Ascending aorta (tissue), 2 donors: ENCODE measurements around the gene FBLIM1. TPM values are rescaled to one million over a fixed set of nuclear protein-coding genes. Genes with fewer than 3 reads are reported as not detected.

Experiments
- DNase-seq, 2 donors: peaks; one replicate each; pipeline ENCODE4 v3.0.0-alpha.2; 2019; ENCODE audit warnings: low spot score in 2 of 2
- H3K27ac ChIP-seq, 2 donors: fragments of 200-600 bp; sonication (generic); one replicate each; pipeline ENCODE4 v1.5.1; 2016 to 2017; ENCODE audit warnings: mild to moderate bottlenecking in 1 of 2
- H3K27me3 ChIP-seq: fragments of 200-600 bp; sonication (generic); one replicate; pipeline ENCODE4 v1.5.1; 2017
- H3K36me3 ChIP-seq, 2 donors: fragments of 200-600 bp; sonication (generic); one replicate each; pipeline ENCODE4 v1.5.1; 2016
- H3K4me1 ChIP-seq, 2 donors: fragments of 200-600 bp; sonication (generic); one replicate each; pipeline ENCODE4 v1.5.1; 2016 to 2017; ENCODE audit warnings: mild to moderate bottlenecking in 1 of 2
- H3K4me3 ChIP-seq, 2 donors: fragments of 200-600 bp; sonication (generic); one replicate each; pipeline ENCODE4 v1.5.1; 2016 to 2017; ENCODE audit warnings: mild to moderate bottlenecking in 1 of 2
- H3K9me3 ChIP-seq, 2 donors: fragments of 200-600 bp; sonication (generic); one replicate each; pipeline ENCODE4 v1.5.1; 2016
- CTCF ChIP-seq, 3 experiments: fragments of 200-600 bp in 2 of 3; fragments of 450-650 bp in 1 of 3; sonication (generic) in 2 of 3; IDR thresholded peaks; one replicate each; pipeline ENCODE4 v1.5.1; 2016 to 2019; ENCODE audit warnings: antibody characterized with exemption in 3 of 3, mild to moderate bottlenecking in 1 of 3, moderate library complexity in 1 of 3
- intact Hi-C: fragments of 100-400 bp; cut with DNase I; formaldehyde crosslinking; loops from one replicate; pipeline ENCODE4 v1.15.1; 2023
- total RNA-seq: library from RNA; depleted of rRNA; stranded (reverse); fragments of >200 nt; gene quantifications from one replicate; pipeline ENCODE4 v1.1.0, GENCODE V29; 2016

Gene FBLIM1
- total RNA-seq, 1 donor from 2014 or later = 641 TPM

DNA sequence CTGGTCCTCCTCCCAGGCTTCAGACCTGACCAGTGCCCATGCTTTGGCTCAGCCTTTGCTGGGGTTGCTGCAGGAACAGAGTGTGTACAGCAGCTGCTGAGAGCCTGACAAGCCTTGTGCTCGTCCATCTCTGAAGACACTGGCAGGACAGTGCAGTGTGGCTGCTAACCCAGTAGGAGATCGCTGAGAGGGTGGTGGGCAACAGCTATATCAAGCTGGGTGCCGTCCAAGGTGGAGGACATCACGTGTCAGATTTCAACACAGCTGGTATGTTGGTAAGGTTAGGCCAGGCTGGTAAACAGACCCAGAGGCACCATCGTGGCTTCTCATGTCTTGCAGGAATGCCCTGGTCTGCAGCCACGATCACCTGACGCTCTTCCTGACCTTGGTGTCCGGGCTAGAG is 40.4 kb upstream of the FBLIM1 start:
- Histone ChIP-seq H3K27ac (no peak overlapping the region), H3K27me3 (no peaks in the 10 kb centered on the region), H3K9me3 (no peaks in the 10 kb centered on the region), H3K36me3 (peaks cover 72 to 74% of the 10 kb centered on the region in 2 donors), H3K4me1 (peaks cover 0 to 12% of the 10 kb centered on the region in 2 donors), H3K4me3 (no peak overlapping the region)
- TF ChIP-seq CTCF (IDR thresholded peaks at IDR 0.05) = no peak
- intact Hi-C loops = no loop called here
- DNase-seq = no peak

- peaks cover 0 to 5% of the 10 kb centered on the region in 2 donors for H3K4me1 ChIP-seq
- H3K27ac ChIP-seq = no peak overlapping the region
- no peaks in the 10 kb centered on the region for H3K27me3 ChIP-seq
- no peak for DNase-seq
- no peak overlapping the region for H3K4me3 ChIP-seq
- no peaks in the 10 kb centered on the region for H3K9me3 ChIP-seq
- TF ChIP-seq CTCF (IDR thresholded peaks at IDR 0.05) = no peak
- H3K36me3 ChIP-seq = peaks cover 82 to 84% of the 10 kb centered on the region in 2 donors
- intact Hi-C loops = no loop called here
Measured at GRCh38 chr1:15719381-15720120, 39.0 kb upstream of the FBLIM1 start.

DNA sequence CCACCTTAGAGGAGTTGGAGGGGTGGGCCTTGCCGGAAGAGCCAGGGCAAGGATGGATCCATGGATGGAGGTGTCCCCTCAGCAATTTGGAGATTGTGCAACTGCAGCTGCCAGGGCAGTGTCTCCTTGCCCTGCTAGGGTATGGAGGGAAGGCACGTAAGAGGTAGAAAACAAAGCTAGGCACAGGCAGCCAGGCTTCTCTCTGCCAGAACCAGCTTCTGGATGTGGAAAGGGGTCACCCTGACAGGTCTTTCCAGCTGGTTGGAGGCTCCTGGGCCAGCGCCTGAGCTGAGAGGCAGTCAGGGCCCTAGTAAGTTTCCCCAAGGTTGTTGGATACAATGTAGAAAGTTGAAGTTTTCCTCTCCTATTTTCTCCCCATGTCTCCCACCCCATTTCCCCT is 37.7 kb upstream of the FBLIM1 start:
- intact Hi-C loops = no loop called here
- TF ChIP-seq CTCF (IDR thresholded peaks at IDR 0.05) = no peak
- Histone ChIP-seq H3K4me3 (no peak overlapping the region), H3K27ac (no peak overlapping the region), H3K36me3 (peaks cover 94 to 95% of the 10 kb centered on the region in 2 donors), H3K27me3 (no peaks in the 10 kb centered on the region), H3K9me3 (no peaks in the 10 kb centered on the region), H3K4me1 (no peaks in the 10 kb centered on the region)
- DNase-seq = no peak

GRCh38 chr1:15722411-15722810 is 36.2 kb upstream of the FBLIM1 start:
- no peak overlapping the region for H3K4me3 ChIP-seq
- no peaks in the 10 kb centered on the region for H3K4me1 ChIP-seq
- peaks cover 94 to 95% of the 10 kb centered on the region in 2 donors for H3K36me3 ChIP-seq
- TF ChIP-seq CTCF (IDR thresholded peaks at IDR 0.05) = no peak
- no peak for DNase-seq
- H3K27ac ChIP-seq = no peak overlapping the region
- H3K9me3 ChIP-seq = no peaks in the 10 kb centered on the region
- H3K27me3 ChIP-seq = no peaks in the 10 kb centered on the region
- intact Hi-C loops = no loop called here

- Histone ChIP-seq H3K36me3 (peaks cover 94 to 95% of the 10 kb centered on the region in 2 donors), H3K9me3 (no peaks in the 10 kb centered on the region), H3K27ac (no peak overlapping the region), H3K4me1 (no peaks in the 10 kb centered on the region), H3K27me3 (no peaks in the 10 kb centered on the region), H3K4me3 (no peak overlapping the region)
- intact Hi-C loops = no loop called here
- DNase-seq = no peak
- TF ChIP-seq CTCF (IDR thresholded peaks at IDR 0.05) = no peak
Measured at GRCh38 chr1:15722836-15723532, 35.6 kb upstream of the FBLIM1 start.
